SJCRH30 (cell line): ENCODE data around the gene PFKL. TPM values are rescaled to one million over a fixed set of nuclear protein-coding genes. Genes with fewer than 3 reads are reported as not detected.
"Not testable (repeated sequence)": the region's sequence is repeated elsewhere in the genome, so short reads cannot be mapped to it uniquely, and the experiment has no call there.

ENCODE experiments used
- DNase-seq, 2 experiments: peaks; one replicate each; pipeline ENCODE4 v3.0.0-alpha.2; 2015 to 2020
- H3K27ac ChIP-seq: fragments of 250-450 bp; sonication (Bioruptor Pico); 2 replicates; pipeline ENCODE4 v1.5.1; 2020; ENCODE audit warnings: mild to moderate bottlenecking, moderate library complexity
- H3K27me3 ChIP-seq: fragments of 250-450 bp; sonication (Bioruptor Pico); 2 replicates; pipeline ENCODE4 v1.5.1; 2020; ENCODE audit warnings: mild to moderate bottlenecking, moderate library complexity
- H3K36me3 ChIP-seq: fragments of 250-450 bp; sonication (Bioruptor Pico); 2 replicates; pipeline ENCODE4 v1.5.1; 2020; ENCODE audit warnings: mild to moderate bottlenecking, moderate library complexity
- H3K4me1 ChIP-seq: fragments of 250-450 bp; sonication (Bioruptor Pico); 2 replicates; pipeline ENCODE4 v1.5.1; 2020; ENCODE audit warnings: mild to moderate bottlenecking, moderate library complexity
- H3K4me3 ChIP-seq: fragments of 250-450 bp; sonication (Bioruptor Pico); 2 replicates; pipeline ENCODE4 v1.5.1; 2020; ENCODE audit warnings: mild to moderate bottlenecking, moderate library complexity
- H3K9me3 ChIP-seq: fragments of 250-450 bp; sonication (Bioruptor Pico); replicated peaks from 2 replicates; pipeline ENCODE4 v1.5.1; 2020; ENCODE audit warnings: mild to moderate bottlenecking, moderate library complexity
- total RNA-seq: library from RNA; depleted of rRNA; stranded (reverse); fragments of >200 nt; shearing (Covaris generic); gene quantifications from 2 replicates; pipeline ENCODE4 v1.2.3, GENCODE V29; 2014

Gene PFKL
- total RNA-seq, 1 experiment from 2014 or later, result 50.7 TPM

GRCh38 chr21:44354775-44355771 lies 55.2 kb downstream of the PFKL start:
- H3K4me3 ChIP-seq, result no peak overlapping the region
- no peaks in the 10 kb centered on the region for H3K36me3 ChIP-seq
- peak overlapping the region; percentile 57 for H3K27ac ChIP-seq
- H3K4me1 ChIP-seq, result peaks cover 8% of the 10 kb centered on the region
- H3K27me3 ChIP-seq, result no peaks in the 10 kb centered on the region
- no peaks in the 10 kb centered on the region for H3K9me3 ChIP-seq
- peak; percentile 87 to 94 for DNase-seq

GRCh38 chr21:44356160-44356559 lies 56.3 kb downstream of the PFKL start:
- Histone ChIP-seq H3K27ac (peak overlapping the region; percentile 57), H3K4me3 (no peak overlapping the region), H3K9me3 (no peaks in the 10 kb centered on the region), H3K4me1 (peaks cover 8% of the 10 kb centered on the region), H3K27me3 (no peaks in the 10 kb centered on the region), H3K36me3 (no peaks in the 10 kb centered on the region)
- DNase-seq, result peak; percentile 28 to 43

GRCh38 chr21:44356636-44357035 lies 56.8 kb downstream of the PFKL start:
- peaks cover 8% of the 10 kb centered on the region for H3K4me1 ChIP-seq

GRCh38 chr21:44357064-44357837 lies 57.4 kb downstream of the PFKL start:
- Histone ChIP-seq H3K36me3 (no peaks in the 10 kb centered on the region), H3K27me3 (no peaks in the 10 kb centered on the region), H3K4me3 (no peak overlapping the region), H3K9me3 (no peaks in the 10 kb centered on the region), H3K27ac (no peak overlapping the region), H3K4me1 (peaks cover 8% of the 10 kb centered on the region)
- peak; percentile 38 to 60 for DNase-seq

More at GRCh38 chr21:44356636-44357035, 56.8 kb downstream of the PFKL start:
- no peaks in the 10 kb centered on the region for H3K36me3 ChIP-seq
- H3K27ac ChIP-seq, result no peak overlapping the region
- DNase-seq, result no peak
- no peaks in the 10 kb centered on the region for H3K27me3 ChIP-seq
- no peaks in the 10 kb centered on the region for H3K9me3 ChIP-seq
- no peak overlapping the region for H3K4me3 ChIP-seq

- no peaks in the 10 kb centered on the region for H3K36me3 ChIP-seq
- peaks cover 3% of the 10 kb centered on the region; the same call in 1 of the 2 replicates for H3K9me3 ChIP-seq
- no peaks in the 10 kb centered on the region for H3K27me3 ChIP-seq
- no peak overlapping the region for H3K27ac ChIP-seq
- peaks cover 8% of the 10 kb centered on the region for H3K4me1 ChIP-seq
- no peak for DNase-seq
- H3K4me3 ChIP-seq, result no peak overlapping the region
Measured at GRCh38 chr21:44359396-44359795, 59.5 kb downstream of the PFKL start.

GRCh38 chr21:44360159-44360558 lies 60.3 kb downstream of the PFKL start:
- no peak for DNase-seq
- no peak overlapping the region for H3K27ac ChIP-seq
- peaks cover 4% of the 10 kb centered on the region for H3K4me1 ChIP-seq
- H3K36me3 ChIP-seq, result no peaks in the 10 kb centered on the region
- no peak overlapping the region for H3K4me3 ChIP-seq
- no peaks in the 10 kb centered on the region for H3K27me3 ChIP-seq
- H3K9me3 ChIP-seq, result peaks cover 3% of the 10 kb centered on the region; the same call in 1 of the 2 replicates

- not testable (repeated sequence) for H3K4me3 ChIP-seq, H3K9me3 ChIP-seq, H3K4me1 ChIP-seq, DNase-seq, H3K27me3 ChIP-seq, H3K36me3 ChIP-seq, H3K27ac ChIP-seq
Measured at GRCh38 chr21:44361903-44362302, 62.0 kb downstream of the PFKL start.

GRCh38 chr21:44363278-44363677 lies 63.4 kb downstream of the PFKL start:
- no peak for DNase-seq
- no peaks in the 10 kb centered on the region for H3K27me3 ChIP-seq
- H3K4me3 ChIP-seq, result no peak overlapping the region
- H3K4me1 ChIP-seq, result no peaks in the 10 kb centered on the region
- H3K36me3 ChIP-seq, result no peaks in the 10 kb centered on the region
- H3K27ac ChIP-seq, result no peak overlapping the region
- H3K9me3 ChIP-seq, result peaks cover 3% of the 10 kb centered on the region; the same call in 1 of the 2 replicates

- no peaks in the 10 kb centered on the region for H3K36me3 ChIP-seq
- H3K4me3 ChIP-seq, result no peak overlapping the region
- no peak for DNase-seq
- H3K9me3 ChIP-seq, result peaks cover 3% of the 10 kb centered on the region; the same call in 1 of the 2 replicates
- H3K27ac ChIP-seq, result no peak overlapping the region
- no peaks in the 10 kb centered on the region for H3K27me3 ChIP-seq
- H3K4me1 ChIP-seq, result no peaks in the 10 kb centered on the region
Measured at GRCh38 chr21:44364151-44365053, 64.5 kb downstream of the PFKL start.

- no peak for DNase-seq
- H3K4me3 ChIP-seq, result no peak overlapping the region
- no peaks in the 10 kb centered on the region for H3K27me3 ChIP-seq
- H3K4me1 ChIP-seq, result no peaks in the 10 kb centered on the region
- H3K36me3 ChIP-seq, result no peaks in the 10 kb centered on the region
- no peak overlapping the region for H3K27ac ChIP-seq
- peaks cover 3% of the 10 kb centered on the region; the same call in 1 of the 2 replicates for H3K9me3 ChIP-seq
Measured at GRCh38 chr21:44365251-44365966, 65.6 kb downstream of the PFKL start.

- no peaks in the 10 kb centered on the region for H3K27me3 ChIP-seq
- H3K4me1 ChIP-seq, result no peaks in the 10 kb centered on the region
- no peak for DNase-seq
- no peak overlapping the region for H3K27ac ChIP-seq
- no peaks in the 10 kb centered on the region for H3K36me3 ChIP-seq
- H3K4me3 ChIP-seq, result no peak overlapping the region
- H3K9me3 ChIP-seq, result peaks cover 3% of the 10 kb centered on the region; the same call in 1 of the 2 replicates
Measured at GRCh38 chr21:44365967-44366585, 66.2 kb downstream of the PFKL start.

- DNase-seq, result no peak
Measured at GRCh38 chr21:44366586-44367211, 66.8 kb downstream of the PFKL start.

More at GRCh38 chr21:44366586-44367211, 66.8 kb downstream of the PFKL start:
- Histone ChIP-seq H3K27ac (no peak overlapping the region), H3K4me3 (no peak overlapping the region), H3K27me3 (no peaks in the 10 kb centered on the region), H3K36me3 (no peaks in the 10 kb centered on the region), H3K9me3 (peaks cover 3% of the 10 kb centered on the region; the same call in 1 of the 2 replicates), H3K4me1 (no peaks in the 10 kb centered on the region)
